ENCODE results near the gene OR6C76. TPM values are rescaled to one million over a fixed set of nuclear protein-coding genes. Genes with fewer than 3 reads are reported as not detected.
"Not testable (repeated sequence)": the region's sequence is repeated elsewhere in the genome, so short reads cannot be mapped to it uniquely, and the experiment has no call there.

OR6C76 gene
- total RNA-seq, 2 experiments from 2014 or later = not detected

GRCh38 chr12:55441233-55441632, 15.2 kb downstream of the OR6C76 start:
- not testable (repeated sequence) for H3K4me3 Mint-ChIP-seq, H3K4me1 Mint-ChIP-seq, H3K27ac Mint-ChIP-seq, H3K36me3 Mint-ChIP-seq, H3K27me3 Mint-ChIP-seq, DNase-seq
- peaks cover 10% of the 10 kb centered on the region for H3K9me3 Mint-ChIP-seq

DNA sequence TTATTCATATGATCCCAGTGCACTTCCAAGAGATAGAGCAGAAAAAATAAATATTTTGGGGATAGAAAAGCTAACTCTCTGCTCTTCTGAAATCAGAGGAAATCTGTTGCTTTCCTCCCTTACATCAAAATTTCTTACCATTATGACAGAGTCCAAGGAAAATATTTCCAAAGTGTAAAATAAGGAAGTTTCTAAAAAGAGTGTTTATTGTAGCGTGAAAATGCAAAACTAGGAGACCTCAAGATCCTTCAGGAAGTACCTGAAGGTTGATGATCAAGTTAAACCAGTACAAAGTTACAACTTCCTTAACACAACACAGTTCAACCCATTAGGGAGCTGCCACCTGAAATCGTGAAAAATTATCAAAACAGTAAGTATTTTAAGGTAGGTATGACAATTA, 17.7 kb downstream of the OR6C76 start, which contains the start of gene OR6C2:
Gene OR6C2 (plus strand): TSS at position 301 of the 400 bp plus-strand sequence. CDS start 8,138 bp downstream, outside the sequence.
- Mint-ChIP-seq H3K4me3 (no peak within 1 kb of the TSS), H3K27ac (no peak within 1 kb of the TSS), H3K4me1 (no peaks in the 10 kb centered on the region), H3K27me3 (peaks cover 8% of the 10 kb centered on the region), H3K9me3 (peaks cover 10% of the 10 kb centered on the region), H3K36me3 (no peaks in the 10 kb centered on the region)
- DNase-seq = no peak

DNA sequence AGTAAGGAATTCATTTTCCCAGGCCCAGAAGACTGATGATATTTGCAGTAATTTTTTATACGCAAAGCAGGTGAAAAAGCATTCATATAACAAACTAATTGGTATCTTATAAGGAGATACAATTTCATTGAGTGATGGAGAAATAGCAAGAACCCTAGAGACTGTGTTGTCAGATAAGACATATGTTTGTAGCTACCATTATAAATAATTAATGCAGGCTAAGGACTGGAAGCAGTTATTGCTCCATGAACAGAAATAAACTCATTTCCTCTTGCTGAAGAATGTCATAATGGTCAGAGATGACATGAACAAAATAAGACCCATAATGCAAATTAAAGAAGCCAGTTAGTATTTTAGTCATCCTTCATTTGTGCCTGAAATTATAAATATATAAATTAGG, 19.3 kb downstream of the OR6C76 start:
- H3K36me3 Mint-ChIP-seq = no peaks in the 10 kb centered on the region
- H3K4me3 Mint-ChIP-seq = no peak overlapping the region
- peaks cover 9% of the 10 kb centered on the region for H3K27me3 Mint-ChIP-seq
- no peak overlapping the region for H3K27ac Mint-ChIP-seq
- DNase-seq = no peak
- H3K9me3 Mint-ChIP-seq = peaks cover 8% of the 10 kb centered on the region
- H3K4me1 Mint-ChIP-seq = no peaks in the 10 kb centered on the region

- Mint-ChIP-seq H3K4me3 (no peak overlapping the region), H3K9me3 (peaks cover 2% of the 10 kb centered on the region), H3K27ac (no peak overlapping the region)
Observed at GRCh38 chr12:55446326-55446725, 20.3 kb downstream of the OR6C76 start.

DNA sequence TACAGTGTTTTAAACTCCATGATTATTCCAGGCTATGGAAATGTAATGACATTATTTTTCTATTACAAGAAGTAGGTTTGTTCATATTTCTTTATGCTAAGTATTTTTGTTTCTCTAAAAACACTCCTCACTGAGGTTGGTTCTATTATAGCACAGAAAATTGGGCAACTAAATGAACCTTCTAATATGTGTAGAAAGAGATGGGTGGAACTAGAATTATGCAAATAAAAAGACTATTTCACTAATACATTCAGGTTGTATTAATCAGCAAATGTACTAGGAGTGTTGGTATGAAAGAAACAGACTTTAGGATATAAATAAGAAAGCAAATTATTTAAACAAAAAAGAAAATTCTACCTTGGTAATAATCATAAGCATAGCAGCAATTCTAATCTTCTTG, 22.8 kb downstream of the OR6C76 start:
- no peaks in the 10 kb centered on the region for H3K36me3 Mint-ChIP-seq
- H3K9me3 Mint-ChIP-seq = no peaks in the 10 kb centered on the region
- no peak overlapping the region for H3K27ac Mint-ChIP-seq
- H3K27me3 Mint-ChIP-seq = peaks cover 22% of the 10 kb centered on the region
- no peaks in the 10 kb centered on the region for H3K4me1 Mint-ChIP-seq
- no peak overlapping the region for H3K4me3 Mint-ChIP-seq
- DNase-seq = no peak

More at GRCh38 chr12:55446326-55446725, 20.3 kb downstream of the OR6C76 start:
- Mint-ChIP-seq H3K4me1 (no peaks in the 10 kb centered on the region), H3K36me3 (no peaks in the 10 kb centered on the region), H3K27me3 (peaks cover 11% of the 10 kb centered on the region)
- no peak for DNase-seq

DNA sequence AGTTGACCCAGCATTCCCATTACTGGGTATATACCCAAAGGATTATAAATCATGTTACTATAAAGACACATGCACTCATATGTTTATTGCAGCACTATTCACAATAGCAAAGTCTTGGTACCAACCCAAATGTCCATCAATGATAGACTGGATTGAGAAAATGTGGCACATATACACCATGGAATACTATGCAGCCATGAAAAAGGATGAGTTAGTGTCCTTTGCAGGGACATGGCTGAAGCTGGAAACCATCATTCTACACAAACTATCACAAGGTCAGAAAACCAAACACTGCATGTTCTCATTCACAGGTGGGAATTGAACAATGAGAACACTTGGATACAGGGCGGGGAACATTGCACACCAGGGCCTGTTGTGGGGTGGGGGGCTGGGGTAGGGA, 38.9 kb downstream of the OR6C76 start:
- H3K36me3 Mint-ChIP-seq, DNase-seq, H3K9me3 Mint-ChIP-seq, H3K4me1 Mint-ChIP-seq, H3K4me3 Mint-ChIP-seq, H3K27ac Mint-ChIP-seq: not testable (repeated sequence)
- peaks cover 49% of the 10 kb centered on the region for H3K27me3 Mint-ChIP-seq

DNA sequence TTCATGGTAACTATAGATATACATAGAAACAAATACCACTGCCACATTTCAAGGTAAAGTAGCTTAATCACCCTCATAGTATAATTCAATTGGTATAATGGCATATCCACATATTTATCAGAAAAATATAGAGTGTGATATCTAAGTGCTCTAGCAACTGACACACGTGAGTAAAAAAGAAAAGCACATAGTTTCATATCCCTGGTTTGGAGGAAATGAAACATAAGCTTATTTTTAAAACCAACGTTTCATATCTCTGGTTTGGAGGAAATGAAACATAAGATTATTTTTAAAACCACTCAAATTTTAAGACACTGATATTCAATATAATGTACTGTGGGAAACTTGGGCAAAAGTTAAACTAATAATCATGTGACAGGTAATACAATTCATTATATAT, 41.8 kb downstream of the OR6C76 start:
- no peak overlapping the region for H3K4me3 Mint-ChIP-seq

DNA sequence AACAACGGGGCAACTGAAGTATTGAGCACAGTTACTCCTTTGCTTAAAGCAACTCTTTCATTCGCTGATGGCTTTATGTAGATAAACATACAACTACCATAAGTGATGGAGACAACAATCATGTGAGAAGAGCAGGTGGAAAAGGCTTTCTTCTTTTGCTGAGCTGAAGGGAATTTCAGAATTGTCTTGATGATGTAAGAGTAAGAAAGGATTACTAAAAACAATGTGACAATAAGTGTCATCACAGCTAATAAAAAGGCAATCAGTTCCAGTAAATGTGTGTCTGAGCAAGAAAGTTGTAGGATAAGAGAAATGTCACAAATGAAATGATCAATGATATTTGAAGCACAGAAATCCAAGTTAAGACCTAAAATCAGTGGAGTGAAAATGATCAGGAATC, 43.2 kb downstream of the OR6C76 start:
- no peak for DNase-seq
- Mint-ChIP-seq H3K4me1 (no peaks in the 10 kb centered on the region), H3K27me3 (peaks cover 23% of the 10 kb centered on the region), H3K36me3 (no peaks in the 10 kb centered on the region), H3K9me3 (peaks cover 5% of the 10 kb centered on the region), H3K27ac (no peak overlapping the region), H3K4me3 (no peak overlapping the region)

More for the DNA sequence above, 41.8 kb downstream of the OR6C76 start:
- no peak overlapping the region for H3K27ac Mint-ChIP-seq
- peaks cover 36% of the 10 kb centered on the region for H3K27me3 Mint-ChIP-seq
- H3K4me1 Mint-ChIP-seq = no peaks in the 10 kb centered on the region
- H3K36me3 Mint-ChIP-seq = no peaks in the 10 kb centered on the region
- no peak for DNase-seq
- H3K9me3 Mint-ChIP-seq = peaks cover 7% of the 10 kb centered on the region

GRCh38 chr12:55470088-55470829, 44.2 kb downstream of the OR6C76 start, which contains the start of gene OR6C70:
TSS of gene OR6C70 (minus strand) at chr12:55470138. CDS start at chr12:55470138, 0 bp downstream.
- Mint-ChIP-seq H3K4me1 (no peaks in the 10 kb centered on the region), H3K27ac (no peak within 1 kb of the TSS), H3K9me3 (no peaks in the 10 kb centered on the region), H3K36me3 (no peaks in the 10 kb centered on the region), H3K4me3 (no peak within 1 kb of the TSS), H3K27me3 (peaks cover 20% of the 10 kb centered on the region)
- DNase-seq = no peak

DNA sequence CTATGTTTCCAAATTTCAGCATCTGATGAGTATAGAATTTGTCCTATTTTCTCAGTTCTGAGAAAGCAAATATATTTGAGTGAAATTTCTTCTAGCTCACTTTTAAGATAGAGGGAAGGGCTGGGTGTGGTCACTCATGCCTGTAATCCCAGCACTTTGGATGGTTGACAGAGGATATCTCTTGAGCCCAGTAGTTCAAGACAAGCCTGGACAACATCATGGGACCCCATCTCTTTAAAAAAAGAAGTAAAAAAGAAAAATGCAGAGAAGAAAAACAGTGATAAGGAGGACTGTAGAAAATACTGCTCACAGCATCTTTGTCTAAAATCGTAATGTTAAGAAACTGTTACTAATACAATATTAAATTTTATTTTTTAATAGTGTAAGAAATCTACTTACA, 46.2 kb downstream of the OR6C76 start:
- no peaks in the 10 kb centered on the region for H3K36me3 Mint-ChIP-seq
- H3K4me3 Mint-ChIP-seq = no peak overlapping the region
- H3K4me1 Mint-ChIP-seq = no peaks in the 10 kb centered on the region
- no peaks in the 10 kb centered on the region for H3K9me3 Mint-ChIP-seq
- H3K27ac Mint-ChIP-seq = no peak overlapping the region
- DNase-seq = no peak
- H3K27me3 Mint-ChIP-seq = peaks cover 23% of the 10 kb centered on the region

Other genes with a start within 250 kb of the OR6C76 start
- not detected for gene OR10A7, start 205.2 kb upstream of the OR6C76 start, total RNA-seq
- not detected for gene OR6C74, start 181.6 kb upstream of the OR6C76 start, total RNA-seq
- gene OR6C6, start 129.7 kb upstream of the OR6C76 start, total RNA-seq = not detected
- not detected for gene OR6C1, start 111.9 kb upstream of the OR6C76 start, total RNA-seq
- not detected for gene OR6C3, start 95.5 kb upstream of the OR6C76 start, total RNA-seq
- gene OR6C75, start 63.3 kb upstream of the OR6C76 start, total RNA-seq = not detected
- not detected for gene OR6C65, start 25.7 kb upstream of the OR6C76 start, total RNA-seq
- not detected for gene OR6C2, start 17.8 kb downstream of the OR6C76 start, total RNA-seq
- not detected for gene OR6C70, start 43.9 kb downstream of the OR6C76 start, total RNA-seq
- gene OR6C68, start 66.1 kb downstream of the OR6C76 start, total RNA-seq = not detected
- not detected for gene OR6C4, start 123.3 kb downstream of the OR6C76 start, total RNA-seq
- gene OR2AP1, start 146.2 kb downstream of the OR6C76 start, total RNA-seq = not detected
- gene OR10P1, start 210.6 kb downstream of the OR6C76 start, total RNA-seq = not detected

All from activated naive CD8-positive, alpha-beta T cell treated with anti-CD3 and anti-CD28 coated beads for 36 hours (primary cell).